Endothelial cell of umbilical vein (primary cell): ENCODE results near the gene GAB1.

Source experiments
- CTCF ChIP-seq, 2 donors: IDR thresholded peaks; 1 replicate in 1 of 2; 2 replicates in 1 of 2; pipeline ENCODE4 v1.5.1; 2011; ENCODE audit warnings: low read length in 2 of 2, mild to moderate bottlenecking in 2 of 2, moderate library complexity in 2 of 2, control low read depth in 1 of 2, inconsistent platforms in 1 of 2, low read depth in 1 of 2; ENCODE audit not compliant: insufficient read depth in 1 of 2; ENCODE audit errors: extremely low read depth in 1 of 2
- EZH2 ChIP-seq: IDR thresholded peaks from 2 replicates; pipeline ENCODE4 v1.6.1; 2012; ENCODE audit warnings: borderline replicate concordance, low read depth, mild to moderate bottlenecking, moderate library complexity, low read length, inconsistent platforms; ENCODE audit not compliant: severe bottlenecking
- MAX ChIP-seq: IDR thresholded peaks from 2 replicates; pipeline ENCODE4 v1.6.1; 2011; ENCODE audit not compliant: insufficient read depth, insufficient read length
- MYC ChIP-seq: IDR thresholded peaks from one replicate; pipeline ENCODE4 v1.6.1; 2011; ENCODE audit warnings: mild to moderate bottlenecking, low read depth, low read length
- POLR2A ChIP-seq: IDR thresholded peaks from 2 replicates; pipeline ENCODE4 v1.6.1; 2012; ENCODE audit warnings: low read depth, mild to moderate bottlenecking, control low read depth, low read length
- POLR2AphosphoS5 ChIP-seq: IDR thresholded peaks from 2 replicates; pipeline ENCODE4 v1.6.1; 2012; ENCODE audit warnings: low read depth, mild to moderate bottlenecking, control low read depth, low read length, moderate library complexity; ENCODE audit not compliant: insufficient read depth

GRCh38 chr4:143307531-143307930, 29.1 kb upstream of the GAB1 start:
- TF ChIP-seq CTCF (IDR thresholded peaks at IDR 0.05; ENCODE audit: extremely low read depth in 1 of 2, insufficient read depth in 1 of 2, low read depth in 1 of 2, low read length in 2 of 2) (no peak), POLR2A (no peak), MAX (no peak), POLR2AphosphoS5 (no peak), EZH2 (no peak), MYC (no peak)
